H4 (cell line): Measurements from ENCODE around the gene UBAC1. TPM values are rescaled to one million over a fixed set of nuclear protein-coding genes. Genes with fewer than 3 reads are reported as not detected.

Experiments
- DNase-seq: peaks from one replicate; pipeline ENCODE4 v3.0.0-alpha.2; 2015; ENCODE audit warnings: low spot score
- total RNA-seq: library from RNA; depleted of rRNA; stranded (reverse); fragments of >200 nt; shearing (Covaris generic); gene quantifications from 2 replicates; pipeline ENCODE4 v1.2.3, GENCODE V29; 2014; rRNA removed

The UBAC1 gene
- total RNA-seq, 1 experiment from 2014 or later = 35.2 TPM

DNA sequence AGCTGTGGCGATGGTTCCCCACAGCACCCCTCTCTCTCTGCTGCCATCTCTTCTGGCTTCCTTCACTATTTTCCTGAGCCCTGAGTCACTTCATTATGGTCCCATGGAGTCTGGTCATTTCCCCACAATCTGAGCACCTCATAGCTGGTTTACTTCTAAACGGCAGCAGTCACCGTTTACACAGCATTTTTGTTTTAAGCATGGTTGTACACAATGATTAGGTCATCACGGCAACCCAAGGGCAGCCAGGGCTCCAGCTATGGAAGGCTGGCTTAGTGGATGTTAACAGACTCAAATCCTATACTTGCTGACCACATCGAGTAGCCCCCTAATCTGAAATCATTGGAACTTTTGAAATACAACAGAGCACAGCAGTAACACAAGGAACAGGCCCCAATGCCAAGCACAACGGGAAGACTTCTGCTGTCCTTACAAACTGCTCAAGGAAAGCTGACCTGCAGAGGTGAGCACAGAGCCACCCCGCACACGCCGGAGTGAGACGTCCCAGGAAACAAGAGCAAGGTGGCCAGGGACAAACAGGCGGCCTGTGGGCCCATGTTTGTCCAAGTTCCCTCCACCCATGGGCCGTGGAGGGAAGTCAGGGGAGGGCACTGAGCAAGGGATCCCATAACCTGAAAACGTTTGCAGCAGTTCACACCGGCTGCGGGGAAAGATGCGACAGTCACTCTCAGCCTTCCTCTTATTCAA is 76.7 kb downstream of the UBAC1 start:
- DNase-seq = peak; percentile 54

- DNase-seq = no peak
These were observed 77.6 kb downstream of the UBAC1 start for GRCh38 chr9:135883410-135884089.

Other genes with a start within 250 kb of the UBAC1 start
- 11.0 and 13.5 TPM in 2 replicates for gene CAMSAP1, start 53.8 kb downstream of the UBAC1 start, total RNA-seq
- 5.6 and 6.0 TPM in 2 replicates for gene NACC2, start 133.9 kb upstream of the UBAC1 start, total RNA-seq
- gene TMEM250, start 157.5 kb upstream of the UBAC1 start, total RNA-seq = 12.5 and 20.3 TPM in 2 replicates
- gene LHX3, start 243.8 kb upstream of the UBAC1 start, total RNA-seq = not detected in 2 replicates